GM19023 (cell line): Measurements from ENCODE around the gene BANF2.

Experiments used
- ATAC-seq: cut with Tn5 transposase; IDR thresholded peaks from one replicate; pipeline ENCODE4 v1.9.1; 2021; ENCODE audit warnings: mild to moderate bottlenecking, moderate library complexity; ENCODE audit not compliant: unreplicated experiment

The BANF2 gene

GRCh38 chr20:17663486-17663885 is 36.3 kb upstream of the BANF2 start:
- no peak for ATAC-seq

- no peak for ATAC-seq
Measured at GRCh38 chr20:17664025-17664633, 35.6 kb upstream of the BANF2 start.

GRCh38 chr20:17665756-17666155 is 34.0 kb upstream of the BANF2 start:
- ATAC-seq = no peak

GRCh38 chr20:17666481-17666880 is 33.3 kb upstream of the BANF2 start:
- ATAC-seq = no peak

GRCh38 chr20:17667445-17667844 is 32.3 kb upstream of the BANF2 start:
- no peak for ATAC-seq

GRCh38 chr20:17668432-17668831 is 31.3 kb upstream of the BANF2 start:
- ATAC-seq = no peak

- ATAC-seq = no peak
Measured at GRCh38 chr20:17669306-17669931, 30.3 kb upstream of the BANF2 start.

GRCh38 chr20:17671011-17671410 is 28.8 kb upstream of the BANF2 start:
- ATAC-seq = no peak

- no peak for ATAC-seq
Measured at GRCh38 chr20:17671565-17671964, 28.2 kb upstream of the BANF2 start.

- no peak for ATAC-seq
Measured at GRCh38 chr20:17673084-17673483, 26.7 kb upstream of the BANF2 start.

GRCh38 chr20:17674722-17675518 is 24.8 kb upstream of the BANF2 start:
- ATAC-seq = no peak

GRCh38 chr20:17675519-17676377 is 24.0 kb upstream of the BANF2 start:
- ATAC-seq = no peak

- ATAC-seq = no peak
Measured at GRCh38 chr20:17676378-17676759, 23.4 kb upstream of the BANF2 start.

GRCh38 chr20:17676942-17677341 is 22.8 kb upstream of the BANF2 start:
- no peak for ATAC-seq

- ATAC-seq = no peak
Measured at GRCh38 chr20:17678295-17678694, 21.5 kb upstream of the BANF2 start.

GRCh38 chr20:17678886-17679285 is 20.9 kb upstream of the BANF2 start:
- no peak for ATAC-seq

GRCh38 chr20:17679941-17680835 is 19.6 kb upstream of the BANF2 start:
- ATAC-seq = no peak

- ATAC-seq = peak; percentile 40
Measured at GRCh38 chr20:17680836-17681725, 18.7 kb upstream of the BANF2 start.

- ATAC-seq = peak; percentile 13
Measured at GRCh38 chr20:17681726-17682102, 18.1 kb upstream of the BANF2 start.
